Activated CD4-positive, alpha-beta T cell treated with anti-CD3 and anti-CD28 coated beads, Interleukin-2, Interleukin-6, amounts not matched to agents 100 ng/mL and 50 ng/mL, durations not matched to agents 16 hours and 8 hours (primary cell): Measurements from ENCODE around the gene CHCHD6.
"Not testable (repeated sequence)": the region's sequence is repeated elsewhere in the genome, so short reads cannot be mapped to it uniquely, and the experiment has no call there.

ENCODE experiments used
- DNase-seq: peaks from one replicate; pipeline ENCODE4 v3.0.0-alpha.2; 2020

The CHCHD6 gene

DNA sequence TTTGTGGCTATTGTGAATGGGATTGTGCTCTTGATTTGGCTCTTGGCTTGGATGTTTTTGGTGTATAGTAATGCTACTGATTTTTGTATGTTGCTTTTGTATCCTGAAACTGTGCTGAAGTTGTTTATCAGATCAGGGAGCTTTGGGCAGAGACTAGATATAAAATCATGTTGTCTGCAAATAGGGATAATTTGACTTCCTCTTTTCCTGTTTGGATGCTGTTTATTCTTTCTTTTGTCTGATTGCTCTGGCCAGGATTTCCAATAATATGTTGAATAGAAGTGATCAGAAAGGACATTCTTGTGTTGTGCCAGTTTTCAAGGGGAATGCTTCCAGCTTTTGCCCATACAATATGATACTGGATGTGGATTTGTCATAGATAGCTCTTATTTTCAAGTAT, 66.1 kb downstream of the CHCHD6 start:
- no peak for DNase-seq

DNA sequence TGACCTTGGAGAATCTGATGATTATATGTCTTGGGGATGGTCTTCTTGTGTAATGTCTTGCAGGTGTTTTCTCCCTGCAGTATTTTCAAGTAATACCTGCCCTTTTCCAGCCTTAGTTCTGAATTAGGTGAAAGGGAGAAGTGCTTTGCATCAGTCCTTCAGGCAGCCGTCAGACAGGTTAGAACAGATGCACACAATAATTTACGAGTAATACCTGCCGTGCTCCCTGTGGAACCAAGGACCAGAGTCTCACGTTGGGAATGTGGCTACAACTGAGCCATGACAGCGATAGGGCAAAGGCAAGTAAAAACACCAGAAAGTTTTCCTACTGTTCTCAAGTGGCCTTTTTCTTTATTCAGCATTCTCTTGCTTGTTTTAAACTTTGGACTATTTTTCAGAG, 69.1 kb downstream of the CHCHD6 start:
- no peak for DNase-seq

DNA sequence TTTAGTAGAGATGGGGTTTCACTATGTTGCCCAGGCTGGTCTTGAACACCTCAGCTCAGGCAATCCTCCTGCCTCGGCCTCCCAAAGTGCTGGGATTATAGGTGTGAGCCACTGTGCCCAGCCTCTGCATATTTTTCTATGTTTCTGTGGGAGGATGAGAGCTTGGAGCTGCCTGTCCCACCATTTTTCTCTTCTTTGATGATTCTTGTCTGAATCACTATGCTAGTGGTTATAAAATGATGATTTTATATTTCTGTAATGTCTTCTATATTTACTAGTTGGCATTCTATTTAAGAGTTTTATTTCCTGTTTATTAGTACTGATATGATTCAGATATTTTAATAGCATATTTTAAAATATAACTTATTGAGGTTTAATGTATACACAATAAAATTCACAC, 69.7 kb downstream of the CHCHD6 start:
- no peak for DNase-seq

DNA sequence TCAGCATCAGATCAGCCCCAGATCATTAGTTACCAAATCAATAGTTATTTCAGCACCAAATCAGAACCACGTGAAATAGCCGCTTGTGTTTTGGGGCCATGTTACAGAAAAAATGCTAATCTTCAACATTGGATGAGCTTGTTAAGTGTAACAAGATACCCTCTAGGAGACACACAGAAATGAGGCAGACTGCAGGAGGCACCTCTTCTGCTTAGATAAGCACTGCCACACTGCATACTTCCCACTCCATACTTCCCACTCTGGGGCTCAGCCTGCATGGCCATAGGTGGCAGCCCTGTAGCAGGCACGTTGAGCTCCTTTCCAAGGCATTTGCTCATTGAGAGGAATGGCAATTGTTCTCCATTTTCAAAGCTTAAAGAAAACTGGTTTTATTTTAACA, 73.3 kb downstream of the CHCHD6 start:
- DNase-seq, result no peak

DNA sequence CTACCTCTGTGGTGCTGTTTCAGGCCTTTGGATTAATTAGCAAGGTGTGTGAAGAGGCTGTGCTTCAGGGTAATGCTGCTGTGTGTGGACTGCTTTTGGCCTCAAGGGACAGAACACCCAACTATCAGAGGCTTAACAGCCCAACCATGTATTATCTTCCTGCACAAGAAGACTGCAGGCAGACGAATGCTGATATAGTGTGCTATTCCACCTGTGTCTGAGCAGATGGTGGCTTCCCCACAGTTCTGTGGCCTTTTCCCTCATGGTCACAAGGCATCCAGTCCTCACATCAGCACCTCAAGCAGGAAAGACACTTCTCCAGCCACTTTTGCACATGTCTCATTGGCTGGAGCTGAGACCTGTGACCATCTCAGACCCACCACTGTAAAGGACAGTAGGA, 76.6 kb downstream of the CHCHD6 start:
- no peak for DNase-seq

DNA sequence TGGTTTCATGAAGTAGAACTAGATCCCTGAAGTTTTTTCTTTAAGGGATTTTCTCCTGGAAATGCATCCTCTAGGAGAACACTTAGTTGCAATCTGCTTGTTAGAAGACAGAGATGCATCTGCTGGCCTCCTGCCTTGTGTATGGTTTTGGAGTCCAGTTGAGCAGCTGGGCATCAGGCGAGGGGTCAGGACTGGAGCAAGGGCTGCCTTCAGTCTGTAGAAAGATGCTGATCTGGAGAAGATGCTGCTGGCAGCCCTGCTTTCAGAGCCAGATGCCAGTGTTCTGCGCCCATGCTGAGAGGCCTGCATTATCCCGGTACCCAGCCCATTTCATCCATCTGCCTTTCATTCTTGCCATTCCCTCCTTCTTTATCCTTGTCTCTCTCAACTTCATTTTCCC, 77.4 kb downstream of the CHCHD6 start:
- DNase-seq, result no peak

DNA sequence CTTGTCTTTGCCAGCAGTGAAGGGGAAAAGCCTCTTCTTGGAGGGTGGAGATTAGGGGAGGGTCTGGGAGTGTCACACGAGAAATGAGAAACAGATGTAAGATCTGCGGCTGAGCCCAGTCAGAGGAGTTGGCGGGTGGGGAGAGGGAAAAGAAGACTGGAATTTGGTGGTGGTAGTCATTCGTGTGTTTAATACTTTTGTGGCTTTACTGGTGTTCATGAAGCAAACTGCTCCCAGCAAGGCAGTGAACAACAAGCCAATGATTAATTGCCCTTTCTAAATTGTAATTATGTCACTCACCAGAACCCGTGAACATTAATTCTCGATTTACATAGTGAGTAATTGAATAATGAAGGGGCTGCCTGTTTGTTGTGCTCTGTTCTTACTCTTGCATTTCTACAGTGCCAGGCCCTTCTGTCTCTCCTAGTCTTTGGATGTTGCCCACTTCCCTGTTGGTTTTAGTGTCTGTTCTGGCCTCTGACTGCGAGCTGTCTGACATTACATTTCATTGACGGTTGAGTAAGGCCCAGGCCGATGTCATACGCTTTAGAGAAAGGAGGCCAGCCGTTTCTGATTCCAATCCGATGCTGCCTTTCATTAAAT, 78.0 kb downstream of the CHCHD6 start:
- no peak for DNase-seq

DNA sequence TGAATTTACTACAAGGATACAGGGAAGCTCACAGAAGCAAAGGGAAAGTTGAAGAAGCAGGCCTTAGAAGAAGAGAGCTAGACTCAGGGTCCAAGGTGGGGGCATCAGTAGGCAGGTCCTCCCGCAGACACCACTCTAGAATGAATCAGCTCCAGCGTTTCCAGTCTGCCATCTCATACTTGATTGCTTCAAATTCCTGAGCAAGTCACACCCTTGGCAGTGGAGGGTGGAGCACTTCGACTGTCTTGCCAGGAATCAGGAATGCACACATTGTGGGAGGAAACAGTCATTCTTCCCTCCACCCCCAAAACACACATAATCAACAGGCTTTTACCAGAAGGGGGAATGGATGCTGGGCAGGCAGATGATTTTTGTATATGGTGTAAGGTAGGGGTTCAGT, 78.5 kb downstream of the CHCHD6 start:
- DNase-seq, result no peak

DNA sequence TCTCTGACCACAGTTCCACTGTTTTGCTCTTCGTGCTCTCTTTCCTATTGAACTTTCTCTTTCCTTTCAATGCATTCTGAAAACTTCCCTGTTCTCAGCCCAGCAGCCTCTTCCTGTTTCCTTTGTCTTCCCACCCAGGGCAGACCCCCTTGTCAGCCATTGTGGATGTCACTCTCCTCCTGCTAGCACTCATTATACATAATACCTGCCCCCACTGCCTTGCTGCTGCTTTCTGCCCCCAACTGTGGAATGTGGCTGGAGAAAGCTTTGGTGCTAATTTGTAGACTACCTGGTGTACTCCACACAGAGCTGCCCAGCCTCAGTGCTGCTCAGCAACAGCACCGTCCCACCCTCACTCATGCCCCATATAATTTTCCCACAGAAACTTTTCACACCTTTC, 80.2 kb downstream of the CHCHD6 start:
- no peak for DNase-seq

DNA sequence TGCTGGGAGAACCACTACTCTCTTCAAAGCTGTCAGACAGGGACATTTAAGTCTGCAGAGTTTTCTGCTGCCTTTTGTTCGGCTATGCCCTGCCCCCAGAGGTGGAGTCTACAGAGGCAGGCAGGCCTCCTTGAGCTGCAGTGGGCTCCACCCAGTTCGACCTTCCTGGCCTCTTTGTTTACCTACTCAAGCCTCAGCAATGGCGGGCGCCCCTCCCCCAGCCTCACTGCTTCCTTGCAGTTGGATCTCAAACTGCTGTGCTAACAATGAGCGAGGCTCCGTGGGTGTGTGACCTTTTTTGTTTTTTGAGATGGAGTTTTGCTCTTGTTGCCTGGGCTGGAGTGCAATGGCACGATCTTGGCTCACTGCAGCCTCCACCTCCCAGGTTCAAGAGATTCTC, 87.3 kb downstream of the CHCHD6 start:
- not testable (repeated sequence) for DNase-seq

DNA sequence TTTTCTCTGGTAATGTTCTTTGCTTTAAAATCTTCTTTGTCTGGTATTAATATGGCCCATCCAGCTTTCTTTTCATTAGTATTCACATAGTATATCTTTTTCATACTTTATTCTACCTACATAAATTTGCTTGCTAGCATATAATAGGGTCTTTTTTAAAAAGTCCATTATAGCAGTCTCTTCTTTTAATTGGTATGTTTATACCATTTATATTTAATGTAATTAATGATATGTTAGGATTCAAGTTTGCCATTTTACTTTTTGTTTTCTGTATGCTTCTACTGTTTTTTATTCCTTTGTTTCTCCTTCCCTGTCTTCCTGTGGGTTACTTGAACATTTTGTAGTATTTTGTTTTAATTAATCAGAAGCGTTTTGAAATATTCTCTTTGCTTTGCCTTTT, 89.0 kb downstream of the CHCHD6 start:
- no peak for DNase-seq

DNA sequence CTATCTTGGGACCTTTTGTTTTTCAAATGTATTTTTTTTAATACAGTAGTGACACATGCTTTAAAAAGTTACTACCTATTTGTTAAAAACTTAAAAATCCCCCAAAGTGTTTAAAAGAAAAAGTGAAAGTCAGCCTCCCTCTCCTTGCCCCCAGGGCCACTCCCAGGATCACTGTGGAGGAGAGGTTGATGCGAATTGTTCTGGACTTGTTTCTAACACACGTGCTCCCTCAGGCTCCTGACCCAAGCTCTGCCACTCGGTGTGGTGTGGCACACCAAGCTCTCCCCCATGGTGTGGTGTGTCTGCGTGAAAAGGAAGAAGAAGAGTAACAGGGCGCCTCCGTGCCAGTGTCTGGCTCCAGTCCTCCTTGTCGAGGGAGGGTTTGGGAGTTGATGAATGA, 93.5 kb downstream of the CHCHD6 start:
- no peak for DNase-seq

DNA sequence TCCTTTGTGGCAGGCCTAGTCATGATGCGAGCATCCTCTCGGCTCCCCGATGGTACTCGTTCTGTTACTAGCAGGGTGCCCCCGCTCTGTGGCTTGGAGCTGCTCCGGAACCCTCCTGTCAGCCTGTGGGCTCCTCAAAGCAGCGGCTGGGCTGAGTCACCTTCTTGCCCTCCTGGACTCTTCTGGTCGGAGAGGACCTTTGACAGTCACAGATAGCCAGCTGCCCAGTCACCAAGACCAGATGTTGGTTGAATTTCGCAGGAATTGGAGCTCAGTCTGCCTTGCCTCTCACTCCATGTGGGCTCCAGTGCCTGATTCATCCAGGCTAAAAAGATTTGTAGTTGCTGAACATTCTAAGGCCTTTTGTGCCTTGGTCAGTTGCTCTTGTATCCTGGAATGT, 94.5 kb downstream of the CHCHD6 start:
- no peak for DNase-seq

DNA sequence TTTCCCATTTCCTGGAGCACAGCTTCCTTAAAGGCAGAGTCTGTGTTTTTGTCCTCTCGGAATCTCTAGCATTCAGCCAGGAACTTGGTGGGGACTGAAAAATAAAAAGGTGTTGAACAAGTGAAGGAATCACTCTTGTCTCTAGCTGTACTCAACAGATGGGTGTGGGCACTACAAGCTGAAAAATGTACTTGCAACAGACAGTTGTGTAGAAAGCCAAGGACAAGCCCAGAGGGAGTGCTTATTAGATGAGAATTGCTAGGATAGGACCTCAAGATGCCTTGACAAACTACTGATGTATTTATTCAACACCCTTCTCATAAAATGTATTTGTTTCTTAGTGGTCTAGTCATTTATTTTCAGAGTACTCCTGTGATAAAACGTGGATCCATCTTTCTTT, 95.1 kb downstream of the CHCHD6 start:
- no peak for DNase-seq

DNA sequence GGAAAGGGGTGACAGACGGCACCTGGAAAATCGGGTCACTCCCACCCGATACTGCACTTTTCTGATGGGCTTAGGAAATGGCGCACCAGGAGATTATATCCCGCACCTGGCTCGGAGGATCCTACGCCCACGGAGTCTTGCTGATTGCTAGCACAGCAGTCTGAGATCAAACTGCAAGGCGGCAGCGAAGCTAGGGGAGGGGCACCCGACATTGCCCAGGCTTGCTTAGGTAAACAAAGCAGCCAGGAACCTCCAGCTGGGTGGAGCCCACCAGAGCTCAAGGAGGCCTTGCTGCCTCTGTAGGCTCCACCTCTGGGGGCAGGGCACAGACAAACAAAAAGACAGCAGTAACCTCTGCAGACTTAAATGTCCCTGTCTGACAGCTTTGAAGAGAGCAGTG, 97.3 kb downstream of the CHCHD6 start:
- not testable (repeated sequence) for DNase-seq

DNA sequence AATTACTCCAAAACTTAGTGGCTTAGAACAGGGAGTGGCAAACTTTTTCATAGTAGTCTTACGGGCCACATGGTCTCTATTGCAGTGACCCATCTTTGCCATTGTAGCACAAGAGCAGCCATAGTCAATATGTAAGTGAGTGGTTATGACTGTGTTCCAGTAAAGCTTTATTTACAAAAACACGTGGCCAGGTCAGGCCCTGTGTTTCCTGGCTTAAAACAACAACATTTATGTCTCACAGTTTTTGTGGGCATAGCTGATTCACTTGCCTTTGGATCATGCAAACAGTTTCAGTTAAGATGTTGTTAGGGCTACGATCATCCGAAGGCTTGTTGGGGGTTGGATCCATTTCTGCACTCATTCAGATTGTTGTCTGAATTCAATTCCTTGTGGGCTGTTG, 103.8 kb downstream of the CHCHD6 start:
- DNase-seq, result no peak

DNA sequence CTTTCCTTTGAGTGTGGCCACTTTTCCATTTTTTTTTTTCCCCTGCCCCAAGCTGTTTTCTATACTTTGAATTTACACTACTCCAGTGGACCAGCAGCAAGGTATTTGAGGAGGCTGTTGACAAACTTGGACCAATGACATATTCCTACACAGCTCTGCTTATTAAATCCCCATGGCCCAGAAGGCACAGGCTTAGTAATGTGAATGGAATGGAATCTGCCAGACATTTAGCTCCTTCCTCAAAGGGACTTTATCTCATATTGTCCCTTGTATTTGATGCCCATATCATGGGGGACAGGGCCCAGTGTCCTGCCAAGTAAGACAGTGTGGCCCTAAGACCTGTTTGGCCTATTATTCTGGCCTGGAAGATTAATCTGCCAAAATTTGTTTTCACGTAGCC, 107.5 kb downstream of the CHCHD6 start:
- DNase-seq, result no peak

DNA sequence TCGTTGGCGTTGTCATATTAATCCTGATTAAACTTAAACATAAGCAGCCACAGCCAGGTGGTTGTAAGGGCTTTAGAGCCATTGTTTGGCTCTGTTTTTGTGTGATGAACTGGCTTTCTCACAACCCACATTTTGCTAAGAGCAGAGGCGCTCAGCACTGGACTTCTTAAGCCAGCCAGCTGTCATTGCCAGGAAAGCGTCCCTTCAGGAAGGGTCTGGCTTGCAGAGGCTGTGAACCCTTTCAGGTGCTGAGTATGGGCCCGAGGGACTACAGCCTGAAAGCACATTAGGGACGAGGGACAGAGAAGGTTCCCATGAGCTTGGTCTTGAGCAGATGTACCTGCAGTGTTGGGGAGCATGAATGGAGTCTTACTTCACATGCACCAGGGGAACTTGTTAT, 112.3 kb downstream of the CHCHD6 start:
- DNase-seq, result no peak

DNA sequence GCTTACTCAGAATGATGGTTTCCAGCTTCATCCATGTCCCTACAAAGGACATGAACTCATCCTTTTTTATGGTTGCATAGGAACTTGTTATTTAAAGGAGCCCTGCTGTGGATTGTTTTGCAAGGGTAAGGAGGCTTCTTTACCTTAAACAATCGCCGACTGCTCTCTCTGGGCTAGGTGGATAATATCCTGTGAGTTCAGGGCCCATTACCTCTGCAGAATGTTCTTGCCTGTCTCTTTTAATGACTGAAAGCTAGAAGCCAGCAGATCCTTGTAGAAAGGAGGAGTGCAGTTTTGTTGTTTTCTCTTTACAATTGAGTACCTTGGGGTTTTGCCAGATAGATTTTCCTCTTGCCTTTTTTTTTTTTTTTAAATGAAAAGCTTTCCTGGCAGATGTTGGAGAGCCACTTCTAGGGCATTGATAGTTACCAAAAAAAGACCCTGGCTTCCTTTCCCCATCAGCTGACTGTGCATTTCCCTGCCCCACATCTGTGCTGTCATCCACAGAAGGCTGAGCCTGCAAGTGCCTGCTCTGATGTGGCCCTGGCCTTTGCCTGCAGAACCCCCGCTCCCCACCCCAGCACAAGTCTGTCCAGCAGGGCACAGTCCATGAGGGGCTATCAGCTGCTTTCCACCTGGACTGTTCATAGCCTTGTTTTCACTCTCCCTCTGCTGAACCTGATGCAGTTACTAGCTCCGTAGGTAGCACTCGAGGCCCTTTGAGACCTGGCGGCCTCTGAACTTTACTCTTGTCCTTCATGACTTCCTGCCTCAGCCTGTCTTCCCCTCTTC, 113.1 kb downstream of the CHCHD6 start:
- no peak for DNase-seq

DNA sequence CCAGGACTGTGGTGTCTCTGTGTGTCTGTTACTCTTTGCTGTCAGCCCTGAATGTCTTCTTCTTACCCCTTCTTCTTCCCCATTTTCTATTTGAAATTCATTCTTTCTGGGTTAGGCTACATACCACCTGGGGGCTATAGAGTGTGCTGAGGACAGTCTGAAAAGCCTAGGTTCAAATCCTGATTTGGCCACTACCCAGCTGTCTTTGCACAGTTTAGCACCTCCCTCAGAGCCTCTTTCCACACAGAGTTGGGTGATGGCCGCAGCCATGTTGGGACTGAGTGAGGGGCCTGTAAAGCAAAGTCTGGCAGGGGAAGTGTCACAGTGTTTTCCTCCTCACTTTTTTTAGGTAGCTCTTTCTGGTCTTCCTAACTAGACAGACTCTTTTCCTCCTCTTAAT, 113.7 kb downstream of the CHCHD6 start:
- no peak for DNase-seq

DNA sequence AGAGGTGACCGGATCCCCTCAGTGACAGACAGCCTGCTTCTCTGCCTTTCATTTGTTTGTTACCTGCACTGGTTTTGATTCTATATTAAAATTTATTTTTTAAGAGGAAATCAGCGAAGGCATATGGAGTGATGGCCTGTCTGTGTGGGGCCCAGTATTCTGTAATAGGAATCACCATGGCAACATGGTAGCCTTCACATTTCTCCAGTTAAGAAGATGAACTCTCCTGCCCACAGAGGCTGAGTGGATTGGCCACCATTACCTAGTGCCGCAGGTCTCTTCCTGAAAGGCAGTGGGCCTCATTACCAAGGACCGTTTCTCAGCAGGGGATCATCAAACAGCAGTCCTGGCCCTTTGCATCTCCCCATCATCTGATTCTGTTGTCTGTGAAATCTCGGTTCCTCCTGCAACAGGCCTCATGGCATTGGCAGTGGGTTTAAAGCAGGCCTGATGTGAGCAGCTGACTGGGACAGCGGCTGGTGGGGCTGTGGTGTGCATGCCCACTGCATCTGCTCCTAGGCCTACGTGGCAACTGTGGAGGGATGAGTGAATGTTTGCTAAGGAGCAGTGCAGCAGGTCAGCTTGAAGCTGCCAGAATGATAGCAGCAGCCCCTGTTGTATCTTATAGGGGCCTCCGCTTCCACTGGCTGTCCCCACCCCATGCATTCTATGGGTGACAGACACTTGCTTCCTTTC, 114.5 kb downstream of the CHCHD6 start:
- no peak for DNase-seq

DNA sequence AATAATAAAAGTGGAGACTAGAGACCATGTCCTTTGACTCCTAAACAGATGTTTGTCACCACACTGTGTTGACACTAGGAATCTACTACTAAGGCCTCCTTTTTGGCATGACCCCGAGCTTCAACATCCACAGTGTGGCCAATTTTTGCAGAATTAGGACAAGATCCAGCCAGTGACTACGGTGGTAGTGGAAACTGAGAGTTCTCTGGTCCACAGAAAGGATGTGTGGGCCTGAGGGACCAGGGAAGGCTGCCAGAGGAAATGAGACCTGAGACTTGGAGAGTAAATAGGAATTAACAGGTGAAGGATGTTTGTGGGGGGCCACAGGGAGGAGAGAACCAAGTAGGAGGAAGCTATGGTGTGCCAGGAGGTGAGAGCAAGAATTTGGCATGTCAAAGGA, 122.7 kb downstream of the CHCHD6 start:
- DNase-seq, result no peak

DNA sequence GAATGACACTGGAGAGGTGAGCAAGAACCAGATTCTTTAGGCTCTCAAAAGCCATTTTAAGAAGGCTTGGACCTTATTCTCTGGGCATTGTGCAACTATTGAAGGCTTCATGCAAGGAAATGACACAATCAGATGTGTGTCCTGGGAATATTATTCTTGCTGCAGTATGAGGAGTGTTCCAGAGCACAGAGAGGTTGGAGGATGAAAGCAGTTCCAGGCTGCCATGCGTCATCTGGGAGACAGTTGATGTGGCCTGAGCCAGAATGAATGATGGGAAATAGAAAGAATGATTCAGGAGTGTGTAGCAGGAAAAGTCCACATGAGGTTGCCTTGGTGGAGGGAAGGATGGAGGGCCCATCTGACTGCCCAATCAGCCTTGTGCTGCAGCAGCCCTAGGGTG, 123.1 kb downstream of the CHCHD6 start:
- no peak for DNase-seq

DNA sequence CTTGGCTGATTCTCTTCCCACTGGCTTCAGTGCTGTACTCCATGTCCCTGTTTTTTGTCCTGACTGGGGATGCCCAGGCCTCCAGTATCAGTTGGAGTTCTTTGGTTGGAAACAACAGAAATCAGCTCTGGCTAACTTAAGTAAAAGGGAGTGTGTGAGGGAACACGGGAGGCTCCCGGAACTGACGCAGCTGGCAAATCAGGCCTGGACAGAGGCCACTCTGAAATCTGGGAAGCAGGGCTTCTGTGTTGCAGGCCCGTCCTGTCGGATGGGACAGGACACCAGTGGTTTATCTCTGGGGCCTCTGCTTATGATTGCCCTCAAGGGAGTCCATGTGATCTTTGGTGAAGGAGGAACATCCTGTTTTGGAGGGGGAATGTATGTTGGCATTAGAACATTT, 124.3 kb downstream of the CHCHD6 start:
- no peak for DNase-seq
